Measurements from ENCODE around the gene CELSR1.

- TF ChIP-seq CTCF (IDR thresholded peaks at IDR 0.05; ENCODE audit: low read length) = no peak
- no peak for TF ChIP-seq EZH2 (optimal IDR thresholded peaks at IDR 0.05; ENCODE audit: low read depth, low read length)
These were observed 214.7 kb downstream of the CELSR1 start for GRCh38 chr22:46322711-46323110.
